GM21576 (cell line): Measurements from ENCODE around the gene ARAP3.
A peak's percentile ranks its signal among the peaks of the same experiment; 100 is the strongest.

Experiments used
- ATAC-seq: cut with Tn5 transposase; IDR thresholded peaks from one replicate; pipeline ENCODE4 v1.9.1; 2021; ENCODE audit warnings: mild to moderate bottlenecking, moderate library complexity; ENCODE audit not compliant: unreplicated experiment

Gene ARAP3

DNA sequence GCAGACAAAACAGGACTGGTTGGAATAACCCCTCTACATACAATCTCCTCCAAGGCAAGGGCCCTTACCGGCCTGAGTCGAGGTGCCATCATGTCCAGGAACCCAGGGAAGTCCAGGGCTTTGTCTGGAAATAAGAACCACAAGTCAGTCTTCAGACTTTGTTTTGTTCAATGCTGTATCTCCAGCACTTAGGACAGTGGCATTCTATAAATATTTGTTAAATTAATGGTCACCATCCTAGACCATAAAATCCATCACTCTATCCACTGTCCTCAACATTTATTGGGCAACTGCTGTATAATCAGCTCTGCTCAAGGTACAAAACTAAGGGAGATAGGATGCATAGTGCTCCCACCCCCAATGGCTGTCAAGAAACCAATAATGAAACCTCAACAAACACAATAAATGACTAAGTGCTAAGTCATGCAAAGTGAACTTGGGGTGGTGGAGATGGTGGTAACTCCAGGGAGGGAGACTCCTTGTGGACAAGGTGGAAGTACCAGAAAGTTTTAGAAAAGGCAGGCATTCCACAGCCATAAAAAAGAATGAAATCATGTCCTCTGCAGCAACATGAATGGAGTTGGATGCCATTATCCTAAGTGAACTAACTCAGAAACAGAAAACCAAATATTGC, 40.3 kb downstream of the ARAP3 start:
- peak; percentile 37 for ATAC-seq

- no peak for ATAC-seq
These were observed 41.3 kb downstream of the ARAP3 start for GRCh38 chr5:141640698-141641097.

DNA sequence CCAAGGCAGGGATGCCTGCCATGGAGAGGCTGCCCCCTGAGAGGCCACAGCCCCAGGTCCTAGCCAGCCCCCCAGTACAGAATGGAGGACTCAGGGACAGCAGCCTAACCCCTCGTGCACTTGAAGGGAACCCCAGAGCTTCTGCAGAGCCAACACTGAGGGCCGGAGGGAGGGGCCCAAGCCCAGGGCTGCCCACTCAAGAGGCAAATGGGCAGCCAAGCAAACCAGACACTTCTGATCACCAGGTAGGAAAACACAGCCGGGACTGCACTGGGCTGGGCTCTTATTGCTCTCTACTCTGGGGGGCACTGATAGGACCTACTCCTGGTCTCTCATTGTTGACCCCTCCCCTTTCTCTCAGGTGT, 42.0 kb downstream of the ARAP3 start:
- ATAC-seq = no peak

- ATAC-seq = no peak
These were observed 42.5 kb downstream of the ARAP3 start for GRCh38 chr5:141639357-141640050.

DNA sequence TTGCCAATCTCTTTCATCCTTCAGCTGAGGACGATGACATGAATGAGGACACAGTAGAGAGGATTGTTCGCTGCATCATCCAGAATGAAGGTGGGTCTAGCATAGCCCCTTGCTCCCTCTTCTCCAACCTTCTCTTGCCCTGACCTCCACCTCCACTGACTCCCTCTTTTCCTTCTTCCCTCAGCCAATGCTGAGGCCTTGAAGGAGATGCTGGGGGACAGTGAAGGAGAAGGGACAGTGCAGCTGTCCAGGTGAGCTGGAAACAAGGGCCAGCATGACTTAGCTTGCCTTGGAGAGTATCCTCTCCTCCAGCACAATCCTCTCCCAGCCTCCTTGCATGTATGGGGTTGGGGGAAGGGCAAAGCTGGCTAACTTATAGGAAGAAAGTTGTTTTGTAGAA, 43.3 kb downstream of the ARAP3 start:
- no peak for ATAC-seq

- peak; percentile 33 for ATAC-seq
These were observed 44.1 kb downstream of the ARAP3 start for GRCh38 chr5:141637767-141638419.

DNA sequence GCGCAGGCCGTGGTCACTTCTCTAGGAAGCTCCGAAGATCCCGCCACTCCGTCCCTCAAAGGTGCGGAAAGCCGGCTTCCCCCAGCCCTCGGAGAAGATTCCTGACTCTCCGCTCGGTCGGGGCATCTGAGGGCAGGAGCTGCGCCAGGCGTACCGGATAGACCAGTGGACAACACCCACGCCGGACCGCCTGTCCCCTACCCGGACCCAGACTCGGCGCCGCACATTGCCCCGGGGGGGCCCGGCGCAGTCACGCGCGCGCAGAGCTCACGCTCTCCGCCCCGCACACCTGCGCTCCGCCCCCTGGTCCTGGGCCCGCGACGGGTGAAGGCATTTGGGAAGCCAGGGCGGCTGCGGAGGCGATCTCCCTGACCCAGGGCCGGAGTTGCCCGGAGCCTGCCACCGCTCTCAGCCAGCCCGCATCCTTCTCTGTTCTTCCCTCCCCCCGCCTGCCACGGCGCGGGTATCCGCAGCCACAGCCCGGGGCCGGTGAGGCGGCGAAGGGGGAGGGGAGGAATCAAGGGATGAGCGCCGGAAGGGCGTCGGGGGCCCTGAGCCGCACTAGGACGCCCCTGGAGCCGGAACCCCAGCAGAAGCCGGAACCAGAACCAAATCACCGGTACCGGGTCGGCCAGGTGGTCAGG, 44.8 kb downstream of the ARAP3 start:
- peak; percentile 15 for ATAC-seq

DNA sequence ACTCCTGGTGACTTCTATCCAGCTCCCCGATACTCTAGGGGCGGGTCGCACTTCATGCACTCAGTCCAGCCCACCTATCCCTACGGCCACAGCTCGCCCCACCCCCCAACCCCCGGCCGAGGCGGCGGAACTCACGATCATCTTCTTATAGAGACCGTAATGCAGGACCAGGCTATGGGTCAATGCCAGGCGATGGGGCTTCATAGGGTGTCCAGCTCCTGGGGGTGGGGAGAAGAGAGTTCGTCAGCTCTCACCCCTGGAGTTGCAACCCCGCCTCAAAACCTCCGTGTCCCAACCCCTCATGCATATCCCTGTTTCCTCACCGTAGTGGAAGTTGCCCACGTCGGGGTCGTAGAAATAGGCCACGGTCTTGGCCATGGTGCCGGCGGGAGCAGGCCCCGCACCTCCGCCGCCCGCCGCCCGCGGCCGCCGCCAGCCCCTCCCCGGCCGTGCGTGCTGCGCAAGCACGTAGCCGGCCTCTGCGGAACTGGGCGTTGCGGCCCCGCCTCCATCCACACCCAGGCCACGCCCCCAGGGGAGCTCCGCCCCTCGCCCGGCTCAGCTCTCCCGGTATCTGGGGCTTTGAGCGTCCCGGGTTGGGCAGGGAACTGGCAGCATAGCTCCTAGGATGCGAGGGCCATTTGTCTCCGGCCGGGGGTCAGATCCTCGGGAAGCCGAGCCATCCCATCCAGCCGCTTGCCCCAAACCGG, 45.5 kb downstream of the ARAP3 start, which contains the start of the genes HDAC3 and RELL2:
TSS of gene HDAC3 (minus strand) at position 437 of the 710 bp plus-strand sequence. CDS start at position 378, 59 bp downstream.
TSS of gene RELL2 (plus strand) at position 585 of the 710 bp plus-strand sequence. CDS start 1,229 bp downstream, outside the sequence.
- ATAC-seq = peak; percentile 74

- no peak for ATAC-seq
These were observed 46.0 kb downstream of the ARAP3 start for GRCh38 chr5:141636106-141636412.

DNA sequence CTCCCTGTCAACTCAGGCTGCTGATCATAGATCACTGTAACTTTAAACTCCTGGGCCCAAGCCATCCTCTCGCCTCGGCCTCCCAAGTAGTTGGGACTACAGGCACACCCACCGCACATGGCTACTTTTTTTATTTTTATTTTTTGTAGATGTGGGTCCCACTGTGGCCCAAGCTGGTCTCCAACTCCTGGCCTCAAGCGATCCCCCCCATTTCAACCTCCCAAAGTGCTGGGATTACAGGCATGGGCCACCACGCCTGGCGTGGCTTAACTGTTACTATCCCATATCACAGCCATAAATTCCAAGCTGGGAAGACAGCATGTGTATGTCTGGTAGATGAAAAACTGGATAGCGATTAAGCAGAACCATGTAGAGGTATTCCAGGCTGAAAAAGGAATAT, 46.4 kb downstream of the ARAP3 start:
- ATAC-seq = no peak

- ATAC-seq = no peak
These were observed 47.3 kb downstream of the ARAP3 start for GRCh38 chr5:141634720-141635119.

DNA sequence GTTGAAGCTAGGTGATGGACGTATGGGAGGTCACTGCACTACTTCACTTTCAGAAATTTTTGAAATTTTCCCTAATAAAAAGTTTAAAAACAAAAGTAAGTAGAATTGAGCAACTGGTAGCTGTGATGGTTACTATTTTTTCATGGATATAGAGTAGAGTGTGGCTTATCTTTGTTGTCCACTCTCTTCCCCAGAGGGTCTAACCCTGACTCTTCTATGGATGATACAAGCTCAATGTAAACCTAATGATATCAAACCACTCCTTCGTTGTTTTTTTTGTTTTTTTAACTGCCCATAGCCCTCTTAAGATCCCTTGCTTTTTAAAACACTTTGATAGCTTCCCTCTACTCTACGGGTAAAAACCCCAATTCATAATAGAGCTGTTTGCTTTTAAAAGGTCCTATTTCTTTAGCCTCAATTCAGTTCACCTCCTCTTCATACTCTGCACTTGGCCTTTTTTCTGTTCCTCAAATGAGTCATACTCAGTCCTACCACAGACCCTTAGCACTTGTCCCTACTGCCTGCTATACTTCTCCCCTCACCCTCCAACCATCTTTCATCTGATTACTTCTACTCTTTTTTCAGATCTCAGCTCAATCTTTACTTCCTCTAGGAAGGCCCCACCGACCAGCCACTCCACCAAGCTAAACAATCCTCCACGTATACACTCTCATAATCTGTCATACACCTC, 48.0 kb downstream of the ARAP3 start:
- peak; percentile 67 for ATAC-seq

DNA sequence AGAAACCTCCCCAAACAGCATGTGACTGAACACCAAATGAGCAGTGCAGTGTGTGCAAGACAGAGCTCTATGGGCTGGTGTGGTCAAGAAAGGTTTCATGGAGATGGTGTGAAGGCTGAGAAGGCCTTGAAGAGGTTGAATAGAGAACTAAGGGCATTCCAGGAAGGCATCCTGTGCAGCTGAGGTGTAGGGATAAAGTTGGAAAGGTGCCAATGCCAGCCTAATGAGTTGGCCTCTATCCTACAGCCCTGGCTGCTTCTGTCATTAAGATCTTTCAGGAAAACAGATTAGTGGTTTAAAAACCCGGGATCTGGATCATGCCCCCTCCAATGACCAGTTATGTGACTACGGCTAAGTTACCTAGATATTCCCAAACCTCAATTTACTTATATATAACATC, 49.4 kb downstream of the ARAP3 start:
- no peak for ATAC-seq

- ATAC-seq = no peak
These were observed 51.4 kb downstream of the ARAP3 start for GRCh38 chr5:141630570-141631140.

- ATAC-seq = no peak
These were observed 53.7 kb downstream of the ARAP3 start for GRCh38 chr5:141628175-141628788.

GRCh38 chr5:141623611-141624010, 58.4 kb downstream of the ARAP3 start:
- no peak for ATAC-seq

DNA sequence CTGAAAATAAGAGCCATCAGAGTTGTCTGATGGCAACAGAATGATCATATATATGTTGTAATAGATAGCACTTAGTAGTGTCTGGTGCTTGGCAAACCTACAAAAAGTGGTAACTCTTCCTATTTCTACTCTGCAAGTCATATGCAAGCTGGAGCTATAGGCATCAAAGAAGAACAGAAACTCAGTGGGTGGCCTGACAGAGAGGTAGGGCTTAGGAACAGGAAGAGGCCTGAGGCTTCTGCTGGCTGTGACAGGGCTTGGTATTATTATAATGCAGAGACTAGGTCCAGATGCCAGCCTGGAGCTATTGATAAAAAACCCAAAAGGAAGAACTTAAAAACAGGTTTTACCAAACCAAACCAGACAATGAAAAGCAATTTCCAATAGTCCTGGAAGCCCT, 58.8 kb downstream of the ARAP3 start:
- ATAC-seq = peak; percentile 61

DNA sequence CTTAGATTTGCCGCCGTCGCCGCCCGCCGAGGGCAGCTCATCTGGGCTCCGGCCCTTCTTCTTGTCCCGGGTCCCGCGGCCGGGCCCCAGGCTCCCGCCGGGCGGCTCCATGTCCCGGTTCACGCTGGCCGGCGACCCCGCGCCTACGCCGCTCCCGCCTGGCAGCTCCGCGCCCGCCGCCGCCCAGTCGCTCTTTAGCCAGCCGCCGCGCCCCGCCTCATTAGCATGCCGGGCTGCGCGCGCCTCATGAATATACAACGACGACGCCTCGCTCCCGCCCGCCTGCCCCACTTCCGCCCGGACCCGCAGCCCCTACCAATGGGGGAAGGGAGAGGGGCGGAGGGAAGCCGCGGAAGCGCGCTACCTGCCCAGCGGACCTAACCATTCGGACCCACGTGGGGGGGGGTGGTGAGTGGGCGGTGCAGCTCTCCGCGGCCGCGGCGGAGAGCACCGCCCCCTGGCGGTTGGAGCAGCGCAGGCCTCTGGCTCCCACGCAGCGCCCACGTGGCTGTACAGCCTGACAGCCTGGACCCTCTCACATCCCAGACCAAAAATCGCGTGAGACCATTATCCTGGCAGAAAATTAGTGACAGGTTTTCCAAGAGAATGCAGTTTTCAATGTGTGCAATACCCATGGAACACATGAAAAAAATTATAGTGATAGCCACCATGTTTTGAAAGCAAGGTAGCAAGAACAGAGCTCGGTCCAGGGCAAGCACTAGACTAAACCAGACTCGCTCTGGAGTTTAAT, 63.1 kb downstream of the ARAP3 start, which contains the start of gene DIAPH1:
TSS of gene DIAPH1 (minus strand) at position 197 of the 751 bp plus-strand sequence. CDS start at position 111, 86 bp downstream.
- peak; percentile 69 for ATAC-seq
